ENCODE data around the gene FOXS1.

GRCh38 chr20:31839782-31840487, 5.5 kb downstream of the FOXS1 start:
- TF ChIP-seq EZH2 (IDR thresholded peaks at IDR 0.05; ENCODE audit: borderline replicate concordance, low read depth, low read length, severe bottlenecking) (no peak), CTCF (IDR thresholded peaks at IDR 0.05; ENCODE audit: borderline replicate concordance, extremely low read depth, low read length, poor library complexity, severe bottlenecking) (no peak)
